A549 (cell line): ENCODE results near the gene TBC1D23. TPM values are rescaled to one million over a fixed set of nuclear protein-coding genes. Genes with fewer than 3 reads are reported as not detected.

ENCODE experiments used
- ATAC-seq, 2 experiments: fragments of 200-7000 bp in 1 of 2; fragments of >200 bp in 1 of 2; cut with Nextera tagmentation in 1 of 2; cut with Tn5 transposase in 1 of 2; 3 replicates each; pipeline versions ENCODE4 v1.8.0 to v1.9.1; 2018 to 2020; ENCODE audit warnings: mild to moderate bottlenecking in 1 of 2, moderate library complexity in 1 of 2
- CTCF ChIA-PET: fragments of 300-600 bp; sonication (Branson Sonifier 250); formaldehyde crosslinking; extraction: SDS; loops from one replicate; lab custom pipeline; 2021; ENCODE audit warnings: antibody characterized with exemption, inconsistent platforms; lab: Yijun Ruan, JAX
- POLR2A ChIA-PET: fragments of 350-600 bp; formaldehyde crosslinking; extraction: SDS; loops from one replicate; lab custom pipeline; 2021; ENCODE audit warnings: antibody characterized with exemption, inconsistent platforms; lab: Yijun Ruan, JAX
- DNase-seq, 2 experiments: peaks; one replicate each; pipeline versions ENCODE4 v3.0.0 to v3.0.0-alpha.2; 2011 to 2016; ENCODE audit warnings: low read depth in 1 of 2, low spot score in 1 of 2
- FAIRE-seq: peaks from 2 replicates; lab custom pipeline; 2011; peaks lifted over from hg19 to GRCh38; lab: Jason Lieb, UNC
- H3K27ac ChIP-seq, 2 experiments: fragments of >200 bp; sonication (Bioruptor Twin); formaldehyde crosslinking; 3 replicates each; pipeline ENCODE4 v1.5.1; 2016 to 2017
- H3K4me1 ChIP-seq: fragments of >200 bp; sonication (Bioruptor Twin); formaldehyde crosslinking; 3 replicates; pipeline ENCODE4 v1.6.1; 2016
- H3K4me2 ChIP-seq: fragments of >200 bp; sonication (Bioruptor Twin); formaldehyde crosslinking; 3 replicates; pipeline ENCODE4 v1.6.1; 2016
- H3K4me3 ChIP-seq: fragments of >200 bp; sonication (Bioruptor Twin); formaldehyde crosslinking; 3 replicates; pipeline ENCODE4 v1.5.1; 2016
- H3K9me3 ChIP-seq: fragments of >200 bp; sonication (Bioruptor Twin); formaldehyde crosslinking; 3 replicates; pipeline ENCODE4 v1.6.1; 2016
- ATOH8 ChIP-seq: fragments of 250-450 bp; sonication (Bioruptor Pico); IDR thresholded peaks from 2 replicates; pipeline ENCODE4 v1.5.0; 2020; ENCODE audit warnings: low read depth, mild to moderate bottlenecking, moderate library complexity
- BCL3 ChIP-seq: fragments of >200 bp; sonication (Bioruptor Twin); formaldehyde crosslinking; IDR thresholded peaks from 3 replicates; pipeline ENCODE4 v1.6.1; 2016
- BHLHE40 ChIP-seq: IDR thresholded peaks from 2 replicates; pipeline ENCODE4 v1.6.1; 2012; ENCODE audit warnings: low read depth, low read length, inconsistent platforms
- CBX2 ChIP-seq: fragments of 200-600 bp; sonication (generic); IDR thresholded peaks from 2 replicates; pipeline ENCODE4 v1.6.1; 2016; ENCODE audit warnings: low read depth, mild to moderate bottlenecking, borderline replicate concordance
- CEBPB ChIP-seq, 2 experiments: fragments of >200 bp in 1 of 2; sonication (Bioruptor Twin) in 1 of 2; formaldehyde crosslinking in 1 of 2; IDR thresholded peaks; 2 replicates each; pipeline ENCODE4 v1.6.1; 2012 to 2016
- CHD2 ChIP-seq: fragments of 150-350 bp; IDR thresholded peaks from 2 replicates; pipeline ENCODE4 v1.6.1; 2014; ENCODE audit warnings: low read length; ENCODE audit not compliant: partially characterized antibody
- EHF ChIP-seq: fragments of 250-450 bp; sonication (Bioruptor Pico); IDR thresholded peaks from 2 replicates; pipeline ENCODE4 v1.5.0; 2020; ENCODE audit warnings: mild to moderate bottlenecking
- EHMT2 ChIP-seq: fragments of 200-600 bp; sonication (generic); IDR thresholded peaks from 2 replicates; pipeline ENCODE4 v1.6.1; 2016; ENCODE audit warnings: antibody characterized with exemption, low read depth, mild to moderate bottlenecking, moderate library complexity
- EP300 ChIP-seq, 2 experiments: fragments of >200 bp; sonication (Bioruptor Twin); formaldehyde crosslinking; IDR thresholded peaks; 2 replicates in 1 of 2; 3 replicates in 1 of 2; pipeline ENCODE4 v1.6.1; 2016 to 2017
- ESRRA ChIP-seq: fragments of 150-350 bp; IDR thresholded peaks from 2 replicates; pipeline ENCODE4 v1.6.1; 2014; ENCODE audit warnings: mild to moderate bottlenecking, low read length, borderline replicate concordance
- HDAC2 ChIP-seq: fragments of 200-600 bp; sonication (generic); IDR thresholded peaks from 2 replicates; pipeline ENCODE4 v1.6.1; 2016
- HOXA7 ChIP-seq: fragments of 250-450 bp; sonication (Bioruptor Pico); IDR thresholded peaks from 2 replicates; pipeline ENCODE4 v1.5.0; 2020; ENCODE audit warnings: mild to moderate bottlenecking, moderate library complexity
- JUNB ChIP-seq: fragments of >200 bp; sonication (Bioruptor Twin); formaldehyde crosslinking; IDR thresholded peaks from 2 replicates; pipeline ENCODE4 v1.6.1; 2016
- KDM5A ChIP-seq: fragments of 200-600 bp; sonication (generic); IDR thresholded peaks from 2 replicates; pipeline ENCODE4 v1.6.1; 2016; ENCODE audit warnings: antibody characterized with exemption, mild to moderate bottlenecking
- NR3C1 ChIP-seq: fragments of >200 bp; sonication (Bioruptor Twin); formaldehyde crosslinking; IDR thresholded peaks from 3 replicates; pipeline ENCODE4 v1.6.1; 2017
- PBX3 ChIP-seq: IDR thresholded peaks from 2 replicates; pipeline ENCODE4 v1.6.1; 2012
- POLR2AphosphoS2 ChIP-seq: conservative IDR thresholded peaks from 2 replicates; pipeline ENCODE4 v1.6.1; 2012; ENCODE audit warnings: low read length, improper control_type of control experiment, inconsistent platforms
- RAD21 ChIP-seq, 2 experiments: fragments of >200 bp in 1 of 2; sonication (Bioruptor Twin) in 1 of 2; formaldehyde crosslinking in 1 of 2; IDR thresholded peaks in 1 of 2; conservative IDR thresholded peaks in 1 of 2; 2 replicates in 1 of 2; 3 replicates in 1 of 2; pipeline ENCODE4 v1.6.1; 2012 to 2018; ENCODE audit warnings: inconsistent platforms in 1 of 2
- RCOR1 ChIP-seq: fragments of 150-350 bp; IDR thresholded peaks from 2 replicates; pipeline ENCODE4 v1.6.1; 2014; ENCODE audit warnings: antibody characterized with exemption, low read length, low read depth
- REST ChIP-seq: fragments of 200-600 bp; sonication (generic); IDR thresholded peaks from 2 replicates; pipeline ENCODE4 v1.6.1; 2016; ENCODE audit warnings: antibody characterized with exemption, mild to moderate bottlenecking, moderate library complexity
- RFX5 ChIP-seq: fragments of 450-650 bp; IDR thresholded peaks from 2 replicates; pipeline ENCODE4 v1.7.1; 2014; ENCODE audit warnings: antibody characterized with exemption, mild to moderate bottlenecking, moderate library complexity
- RNF2 ChIP-seq: fragments of 200-600 bp; sonication (generic); IDR thresholded peaks from 2 replicates; pipeline ENCODE4 v1.6.1; 2016; ENCODE audit warnings: low read depth, mild to moderate bottlenecking, antibody characterized with exemption, moderate library complexity, borderline replicate concordance
- WGBS: methylation state at CpG from one replicate; pipeline ENCODE4 v1.1.6; 2017; ENCODE audit errors: missing lambda C conversion rate; 5-methylcytosine and 5-hydroxymethylcytosine counted together
- polyA plus RNA-seq, 4 experiments: library from polyadenylated mRNA; depleted of rRNA in 3 of 4; stranded (reverse); fragments of >200 nt; fragmentation: RNase III in 1 of 4; extraction: RNeasy Plus Mini Kit Qiagen cat#74134 plus additional on column Dnase treatment in 1 of 4; gene quantifications; 2 replicates in 3 of 4; 3 replicates in 1 of 4; pipeline ENCODE4 v1.2.3, GENCODE V29; 2011 to 2017

Gene TBC1D23
- polyA plus RNA-seq, 2 of the 4 experiments (the other 2 are of a cell fraction): 14.5 to 29.4 TPM

- CTCF ChIA-PET: no interaction called here
- no peak overlapping the region for H3K27ac ChIP-seq
- H3K4me2 ChIP-seq: no peak overlapping the region
- TF ChIP-seq CHD2 (no peak), BCL3 (no peak), CBX2 (no peak), HDAC2 (no peak), RNF2 (no peak), RAD21 (conservative IDR thresholded peaks at IDR 0.05 in 1 of 2, IDR thresholded peaks at IDR 0.05 in 1 of 2) (no peak), CEBPB (IDR thresholded peaks at IDR 0.05) (no peak), JUNB (no peak), RFX5 (no peak), EHMT2 (no peak), PBX3 (no peak), EP300 (IDR thresholded peaks at IDR 0.05) (no peak), ATOH8 (CRISPR knock-in tag) (no peak), EHF (CRISPR knock-in tag) (no peak), BHLHE40 (no peak), ESRRA (no peak), HOXA7 (no peak), POLR2AphosphoS2 (no peak), REST (no peak)
- 87% methylated on average over 3 of the region's 3 CpGs for WGBS
- FAIRE-seq (no peak), DNase-seq (no peak), ATAC-seq (no peak)
- no peaks in the 10 kb centered on the region for H3K4me1 ChIP-seq
- H3K9me3 ChIP-seq: no peaks in the 10 kb centered on the region
- H3K4me3 ChIP-seq: no peak overlapping the region
- POLR2A ChIA-PET: no interaction called here
Measured at GRCh38 chr3:100364421-100364820, 103.6 kb downstream of the TBC1D23 start.

GRCh38 chr3:100366424-100366823 is 105.6 kb downstream of the TBC1D23 start:
- Histone ChIP-seq H3K4me2 (no peak overlapping the region), H3K4me1 (no peaks in the 10 kb centered on the region), H3K27ac (no peak overlapping the region), H3K9me3 (no peaks in the 10 kb centered on the region), H3K4me3 (no peak overlapping the region)
- ChIA-PET POLR2A (no interaction called here), CTCF (interaction anchor here (0.9 kb wide), 1 partner anchor 10 kb away, joined by 4 read pairs; no protein-coding TSS in a partner anchor)
- ATAC-seq (no peak), DNase-seq (no peak), FAIRE-seq (no peak)
- WGBS: 88% methylated on average over 2 of the region's 2 CpGs
- TF ChIP-seq KDM5A: no peak
- TF ChIP-seq BHLHE40: no peak
- no peak for TF ChIP-seq BCL3
- TF ChIP-seq RCOR1: no peak
- TF ChIP-seq NR3C1: no peak
